Brain microvascular endothelial cell (primary cell): Measurements from ENCODE around the gene MUCL3.

Source experiments
- DNase-seq: peaks from one replicate; pipeline ENCODE4 v3.0.0-alpha.2; 2020
- H3K27ac ChIP-seq: fragments of 250-450 bp; sonication (Bioruptor Pico); 2 replicates; pipeline ENCODE4 v1.5.1; 2020; ENCODE audit warnings: mild to moderate bottlenecking, moderate library complexity
- H3K27me3 ChIP-seq: fragments of 250-450 bp; sonication (Bioruptor Pico); replicated peaks from 2 replicates; pipeline ENCODE4 v1.5.1; 2020; ENCODE audit warnings: mild to moderate bottlenecking
- H3K36me3 ChIP-seq: fragments of 250-450 bp; sonication (Bioruptor Pico); replicated peaks from 2 replicates; pipeline ENCODE4 v1.5.1; 2020; ENCODE audit warnings: mild to moderate bottlenecking
- H3K4me3 ChIP-seq: 2 replicates; pipeline ENCODE4 v1.5.1; 2011; ENCODE audit warnings: low read depth, mild to moderate bottlenecking, control low read depth, low read length, moderate library complexity
- CTCF ChIP-seq: IDR thresholded peaks from 2 replicates; pipeline ENCODE4 v1.5.1; 2011; ENCODE audit warnings: low read depth, mild to moderate bottlenecking, moderate library complexity, low read length, control low read depth, inconsistent platforms; ENCODE audit errors: missing control alignments
- in situ Hi-C: cut with HindIII; loops from 2 replicates; pipeline ENCODE4 v1.10.0; 2017; ENCODE audit warnings: low sequenced_read_pairs, low pct_ligation_motif_present

MUCL3 gene

GRCh38 chr6:30944051-30944450, 3.3 kb downstream of the MUCL3 start:
- DNase-seq: no peak
- TF ChIP-seq CTCF: no peak
- peaks cover 6% of the 10 kb centered on the region for H3K27me3 ChIP-seq
- no peak overlapping the region for H3K27ac ChIP-seq
- no peaks in the 10 kb centered on the region for H3K36me3 ChIP-seq
- no peak overlapping the region for H3K4me3 ChIP-seq
- in situ Hi-C loops: no loop called here

- TF ChIP-seq CTCF: no peak
- peaks cover 6% of the 10 kb centered on the region for H3K27me3 ChIP-seq
- no peak for DNase-seq
- no peak overlapping the region for H3K4me3 ChIP-seq
- H3K36me3 ChIP-seq: no peaks in the 10 kb centered on the region
- H3K27ac ChIP-seq: no peak overlapping the region
- in situ Hi-C loops: no loop called here
Measured at GRCh38 chr6:30945281-30945680, 4.5 kb downstream of the MUCL3 start.

GRCh38 chr6:30947231-30947630, 6.5 kb downstream of the MUCL3 start:
- TF ChIP-seq CTCF: no peak
- no peaks in the 10 kb centered on the region for H3K36me3 ChIP-seq
- no peak for DNase-seq
- peaks cover 6% of the 10 kb centered on the region for H3K27me3 ChIP-seq
- no peak overlapping the region for H3K27ac ChIP-seq
- in situ Hi-C loops: no loop called here
- no peak overlapping the region for H3K4me3 ChIP-seq

GRCh38 chr6:30948811-30949210, 8.0 kb downstream of the MUCL3 start:
- H3K36me3 ChIP-seq: no peaks in the 10 kb centered on the region
- H3K4me3 ChIP-seq: no peak overlapping the region
- DNase-seq: no peak
- TF ChIP-seq CTCF: no peak
- in situ Hi-C loops: no loop called here
- H3K27ac ChIP-seq: no peak overlapping the region
- peaks cover 7% of the 10 kb centered on the region for H3K27me3 ChIP-seq

GRCh38 chr6:30951907-30952469, 11.2 kb downstream of the MUCL3 start:
- Histone ChIP-seq H3K36me3 (no peaks in the 10 kb centered on the region), H3K27ac (no peak overlapping the region), H3K27me3 (peaks cover 24% of the 10 kb centered on the region), H3K4me3 (no peak overlapping the region)
- in situ Hi-C loops: no loop called here
- no peak for DNase-seq
- TF ChIP-seq CTCF: no peak
